ENCODE measurements around the gene PRSS33. TPM values are rescaled to one million over a fixed set of nuclear protein-coding genes. Genes with fewer than 3 reads are reported as not detected.
A peak's percentile ranks its signal among the peaks of the same experiment; 100 is the strongest.

PRSS33 gene
- total RNA-seq, 6 experiments from 2014 or later: not detected

DNA sequence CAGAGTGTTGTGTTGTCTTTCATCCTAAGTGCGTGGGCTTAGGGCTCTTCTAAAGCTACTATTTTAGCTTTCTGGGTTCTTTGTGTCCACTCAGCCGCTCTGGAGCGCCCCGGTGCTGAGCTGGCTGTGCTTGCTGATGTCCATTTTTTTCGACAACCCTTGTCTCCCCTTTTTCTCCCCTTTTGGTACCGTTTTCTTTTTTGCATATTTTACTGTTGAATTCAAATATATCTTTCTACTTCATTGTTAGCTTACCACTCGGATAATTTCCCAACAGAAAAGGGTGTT lies 33.7 kb downstream of the PRSS33 start:
- H3K4me1 Mint-ChIP-seq (ENCODE audit: low read depth): peaks cover 57% of the 10 kb centered on the region
- H3K27ac Mint-ChIP-seq: peak overlapping the region; percentile 99
- peak overlapping the region; percentile 92 for H3K4me3 Mint-ChIP-seq
- DNase-seq: no peak
- H3K36me3 Mint-ChIP-seq (ENCODE audit: low read depth): peaks cover 71% of the 10 kb centered on the region
- TF ChIP-seq, protein P1, sequence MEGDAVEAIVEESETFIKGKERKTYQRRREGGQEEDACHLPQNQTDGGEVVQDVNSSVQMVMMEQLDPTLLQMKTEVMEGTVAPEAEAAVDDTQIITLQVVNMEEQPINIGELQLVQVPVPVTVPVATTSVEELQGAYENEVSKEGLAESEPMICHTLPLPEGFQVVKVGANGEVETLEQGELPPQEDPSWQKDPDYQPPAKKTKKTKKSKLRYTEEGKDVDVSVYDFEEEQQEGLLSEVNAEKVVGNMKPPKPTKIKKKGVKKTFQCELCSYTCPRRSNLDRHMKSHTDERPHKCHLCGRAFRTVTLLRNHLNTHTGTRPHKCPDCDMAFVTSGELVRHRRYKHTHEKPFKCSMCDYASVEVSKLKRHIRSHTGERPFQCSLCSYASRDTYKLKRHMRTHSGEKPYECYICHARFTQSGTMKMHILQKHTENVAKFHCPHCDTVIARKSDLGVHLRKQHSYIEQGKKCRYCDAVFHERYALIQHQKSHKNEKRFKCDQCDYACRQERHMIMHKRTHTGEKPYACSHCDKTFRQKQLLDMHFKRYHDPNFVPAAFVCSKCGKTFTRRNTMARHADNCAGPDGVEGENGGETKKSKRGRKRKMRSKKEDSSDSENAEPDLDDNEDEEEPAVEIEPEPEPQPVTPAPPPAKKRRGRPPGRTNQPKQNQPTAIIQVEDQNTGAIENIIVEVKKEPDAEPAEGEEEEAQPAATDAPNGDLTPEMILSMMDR (IDR thresholded peaks at IDR 0.05): no peak
- no peaks in the 10 kb centered on the region; the same call in 1 of the 2 replicates for H3K9me3 Mint-ChIP-seq
- peaks cover 5% of the 10 kb centered on the region for H3K27me3 Mint-ChIP-seq (ENCODE audit: insufficient read depth)

DNA sequence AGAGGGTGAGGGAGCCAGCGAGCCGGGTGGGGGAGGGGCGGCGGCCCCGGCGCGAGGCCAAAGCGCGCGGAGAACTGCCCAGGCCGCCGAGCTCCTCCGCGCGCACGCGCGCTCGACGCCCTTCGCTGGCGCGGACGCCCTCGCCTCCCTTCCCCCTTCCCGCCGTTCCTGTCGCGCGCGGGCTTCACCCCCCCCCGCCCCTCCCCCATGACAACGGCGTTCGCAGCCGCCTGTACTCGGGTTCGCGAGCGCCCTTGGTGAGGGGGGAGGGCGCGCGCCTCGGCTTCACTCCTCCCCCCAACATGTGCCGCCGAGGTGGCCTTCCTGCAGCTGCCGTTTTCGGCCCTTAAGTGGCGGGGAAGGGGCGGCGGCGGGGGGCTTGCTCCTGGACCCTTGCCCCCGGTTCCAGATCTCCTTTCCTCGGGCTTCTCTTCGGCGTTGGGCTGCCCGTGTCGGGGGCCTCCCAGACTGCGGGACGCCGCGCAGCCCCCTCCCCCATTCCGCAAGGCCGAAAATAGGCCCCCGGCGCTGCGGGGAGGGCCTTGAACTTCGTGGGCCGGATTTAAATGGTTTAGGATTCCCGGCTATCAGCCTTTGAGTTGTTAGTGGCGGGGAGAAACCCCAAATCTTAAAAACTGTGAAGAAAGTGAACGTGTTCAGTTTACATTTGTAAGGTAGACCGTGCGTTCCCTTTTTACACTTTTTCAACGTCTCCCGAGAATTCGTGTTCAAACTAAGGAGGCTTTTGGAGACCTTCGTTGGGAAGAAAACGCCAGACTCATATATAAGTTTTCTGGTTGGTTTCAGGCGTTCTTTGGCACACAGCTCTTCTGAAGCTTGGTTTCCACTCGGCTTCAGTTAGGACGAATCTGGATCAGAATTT lies 34.3 kb downstream of the PRSS33 start:
- TF ChIP-seq, protein P1 (IDR thresholded peaks at IDR 0.05): no peak
- Mint-ChIP-seq H3K9me3 (no peaks in the 10 kb centered on the region; the same call in 1 of the 2 replicates), H3K4me3 (peak overlapping the region; percentile 92), H3K36me3 (ENCODE audit: low read depth) (peaks cover 65% of the 10 kb centered on the region), H3K27me3 (ENCODE audit: insufficient read depth) (peaks cover 5% of the 10 kb centered on the region), H3K27ac (peak overlapping the region; percentile 99), H3K4me1 (ENCODE audit: low read depth) (peaks cover 52% of the 10 kb centered on the region)
- DNase-seq: peak; percentile 61

- H3K27ac Mint-ChIP-seq: peak within 1 kb of the TSS; percentile 99
- no peaks in the 10 kb centered on the region; the same call in 1 of the 2 replicates for H3K9me3 Mint-ChIP-seq
- peak within 1 kb of the TSS; percentile 92 for H3K4me3 Mint-ChIP-seq
- peaks cover 57% of the 10 kb centered on the region for H3K36me3 Mint-ChIP-seq (ENCODE audit: low read depth)
- peaks cover 5% of the 10 kb centered on the region for H3K27me3 Mint-ChIP-seq (ENCODE audit: insufficient read depth)
- DNase-seq: peak; percentile 92
- TF ChIP-seq, protein P1 (IDR thresholded peaks at IDR 0.05): no peak
- peaks cover 47% of the 10 kb centered on the region for H3K4me1 Mint-ChIP-seq (ENCODE audit: low read depth)
Measured at GRCh38 chr16:2752035-2752849, 35.1 kb downstream of the PRSS33 start, which contains the start of gene SRRM2. Gene SRRM2, plus strand, starts transcription at chr16:2752638. Its CDS starts 3,727 bp downstream, at chr16:2756365.

DNA sequence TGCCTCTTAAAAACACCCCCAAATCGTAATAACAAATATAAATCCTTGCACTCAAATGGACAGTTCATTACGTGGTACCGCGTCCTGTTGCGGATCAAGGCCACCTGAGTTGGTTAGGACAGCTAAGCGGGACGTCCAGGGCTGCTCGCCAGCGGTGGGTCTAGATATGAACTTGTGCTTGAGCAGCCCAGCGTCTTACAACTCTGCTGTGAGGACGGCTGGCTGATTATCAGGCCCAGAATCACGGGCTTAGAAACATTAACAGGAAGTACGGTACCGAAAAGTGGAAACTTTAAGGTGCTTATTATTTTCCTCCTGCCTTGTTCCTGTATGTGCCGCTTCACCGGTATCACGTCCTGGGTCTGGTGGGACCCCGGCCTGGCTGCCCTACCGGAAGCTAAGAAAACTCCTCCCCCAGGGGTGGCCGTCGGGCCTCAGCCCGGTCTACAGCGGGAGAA lies 35.8 kb downstream of the PRSS33 start:
- peak overlapping the region; percentile 99 for H3K27ac Mint-ChIP-seq
- H3K27me3 Mint-ChIP-seq (ENCODE audit: insufficient read depth): peaks cover 3% of the 10 kb centered on the region
- peak overlapping the region; percentile 92 for H3K4me3 Mint-ChIP-seq
- TF ChIP-seq, protein P1 (IDR thresholded peaks at IDR 0.05): no peak
- H3K4me1 Mint-ChIP-seq (ENCODE audit: low read depth): peaks cover 41% of the 10 kb centered on the region
- DNase-seq: no peak
- no peaks in the 10 kb centered on the region; the same call in 1 of the 2 replicates for H3K9me3 Mint-ChIP-seq
- peaks cover 50% of the 10 kb centered on the region for H3K36me3 Mint-ChIP-seq (ENCODE audit: low read depth)

GRCh38 chr16:2749936-2750335 lies 37.4 kb downstream of the PRSS33 start:
- H3K27me3 Mint-ChIP-seq (ENCODE audit: insufficient read depth): peaks cover 3% of the 10 kb centered on the region
- H3K36me3 Mint-ChIP-seq (ENCODE audit: low read depth): peaks cover 37% of the 10 kb centered on the region
- TF ChIP-seq, protein P1 (IDR thresholded peaks at IDR 0.05): no peak
- no peak overlapping the region for H3K27ac Mint-ChIP-seq
- no peak overlapping the region for H3K4me3 Mint-ChIP-seq
- H3K9me3 Mint-ChIP-seq: no peaks in the 10 kb centered on the region; the same call in 1 of the 2 replicates
- H3K4me1 Mint-ChIP-seq (ENCODE audit: low read depth): peaks cover 24% of the 10 kb centered on the region
- DNase-seq: no peak

All from HFFc6 (cell line).